ENCODE data around the gene RFXAP.

The RFXAP gene

DNA sequence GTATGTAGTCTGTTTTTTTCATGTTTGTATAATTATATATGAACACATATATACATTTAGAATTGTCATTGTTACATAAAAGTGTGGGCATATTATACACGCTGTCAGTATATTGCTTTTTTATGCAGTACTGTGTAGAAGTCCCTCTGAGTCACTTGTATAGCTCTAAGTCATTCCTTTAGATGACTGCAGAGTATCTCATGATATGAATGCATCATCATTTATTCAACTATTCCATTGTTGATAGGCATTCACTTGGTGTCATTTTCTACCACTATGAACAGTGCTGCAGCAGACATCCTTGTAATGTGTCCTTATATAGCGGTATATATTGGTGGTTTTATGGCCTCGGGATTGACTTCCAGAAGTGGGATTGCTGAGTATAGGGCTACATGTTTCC is 15.3 kb downstream of the RFXAP start:
- in situ Hi-C loops (cut with MboI; ENCODE audit: low sequenced_read_pairs): no loop called here

DNA sequence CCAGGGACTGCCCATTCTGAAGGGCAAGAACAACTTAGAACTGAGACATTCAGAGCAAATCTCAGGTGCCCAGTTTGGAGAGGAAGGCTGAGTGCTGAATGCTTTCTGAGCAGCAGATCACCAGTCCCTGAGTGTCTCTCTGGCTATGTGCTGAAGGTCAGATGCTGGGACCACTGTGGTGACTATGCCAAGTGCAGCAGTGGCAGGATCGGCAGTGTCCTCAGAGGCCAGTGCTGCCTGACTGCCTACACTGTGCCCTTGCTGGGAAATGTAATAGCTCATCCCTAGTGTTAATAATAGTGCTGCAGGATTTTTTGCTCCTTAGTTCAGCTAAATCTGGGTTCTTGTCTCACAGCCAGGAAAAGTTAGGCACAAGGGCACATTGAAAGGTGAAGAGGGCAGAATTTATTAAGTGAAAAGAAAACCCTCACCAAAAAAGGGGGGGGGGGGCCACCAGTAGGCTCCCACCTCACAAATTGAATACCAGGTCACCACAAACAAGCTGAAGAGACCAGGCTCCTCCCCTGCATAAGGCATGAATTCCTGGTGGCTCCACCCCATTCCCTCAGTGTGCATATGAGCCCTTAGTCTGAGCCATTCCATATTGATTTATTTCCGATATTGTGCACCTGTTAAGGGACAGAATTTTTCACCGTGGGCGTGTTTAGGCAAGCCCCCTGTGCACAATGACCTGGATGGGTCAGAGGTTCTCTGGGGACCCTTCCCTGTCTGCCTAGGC is 18.5 kb downstream of the RFXAP start:
- H3K4me1 ChIP-seq: peaks cover 6% of the 10 kb centered on the region; the same call in 1 of the 2 replicates
- DNase-seq (ENCODE audit: low spot score in 2 of 2): no peak
- H3K9me3 ChIP-seq: no peaks in the 10 kb centered on the region
- no peaks in the 10 kb centered on the region for H3K27me3 ChIP-seq (ENCODE audit: low read depth)
- H3K36me3 ChIP-seq (replicated peaks): peaks cover 5% of the 10 kb centered on the region; the same call in 1 of the 2 replicates
- in situ Hi-C loops (cut with MboI; ENCODE audit: low sequenced_read_pairs): no loop called here
- H3K4me3 ChIP-seq: no peak overlapping the region

More for the DNA sequence above, 15.3 kb downstream of the RFXAP start:
- no peak for DNase-seq (ENCODE audit: low spot score in 2 of 2)
- Histone ChIP-seq H3K4me3 (no peak overlapping the region), H3K27me3 (ENCODE audit: low read depth) (no peaks in the 10 kb centered on the region), H3K36me3 (replicated peaks) (peaks cover 14% of the 10 kb centered on the region; the same call in 1 of the 2 replicates), H3K9me3 (no peaks in the 10 kb centered on the region), H3K4me1 (no peaks in the 10 kb centered on the region)

DNA sequence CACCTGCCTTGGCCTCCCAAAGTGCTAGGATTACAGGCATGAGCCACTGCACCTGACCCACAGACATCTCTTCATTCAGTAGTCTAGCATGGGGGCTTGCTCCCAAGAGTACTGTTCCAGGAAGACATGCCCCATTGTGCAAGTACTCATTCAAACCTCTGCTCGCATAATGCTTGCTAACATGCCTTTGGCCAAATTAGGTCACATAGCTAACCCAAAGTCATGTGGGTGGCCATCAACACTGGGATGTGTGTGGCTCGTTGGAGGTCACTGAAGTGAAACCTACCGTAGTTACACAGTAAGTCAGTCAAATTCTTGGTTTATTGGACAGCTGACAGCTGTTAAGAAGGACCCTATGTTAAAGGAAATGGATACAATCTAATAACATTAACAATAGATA is 20.3 kb downstream of the RFXAP start:
- H3K27me3 ChIP-seq (ENCODE audit: low read depth): no peaks in the 10 kb centered on the region
- no peaks in the 10 kb centered on the region for H3K9me3 ChIP-seq
- H3K4me1 ChIP-seq: peaks cover 6% of the 10 kb centered on the region; the same call in 1 of the 2 replicates
- H3K4me3 ChIP-seq: no peak overlapping the region
- in situ Hi-C loops (cut with MboI; ENCODE audit: low sequenced_read_pairs): no loop called here
- H3K36me3 ChIP-seq (replicated peaks): no peaks in the 10 kb centered on the region
- DNase-seq (ENCODE audit: low spot score in 2 of 2): no peak

DNA sequence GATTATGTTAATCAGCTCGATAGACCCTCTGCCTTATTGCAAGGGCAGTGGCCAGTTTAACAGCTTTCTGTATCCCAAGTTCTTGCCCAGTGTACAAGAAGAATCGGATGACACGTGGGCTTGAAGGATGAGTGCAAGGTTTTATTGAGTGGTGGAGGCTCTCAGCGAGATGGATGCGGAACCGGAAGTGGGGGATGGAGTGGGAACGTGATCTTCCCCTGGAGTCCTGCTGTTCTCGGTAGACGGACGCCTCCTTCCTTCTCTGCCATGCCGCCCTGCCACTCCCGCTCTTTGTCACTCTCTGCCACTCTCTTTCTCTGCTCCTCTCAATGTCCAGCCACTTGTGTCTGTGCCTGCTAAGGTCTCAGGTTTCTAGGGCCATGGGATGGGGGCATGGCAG is 21.0 kb downstream of the RFXAP start:
- Histone ChIP-seq H3K4me3 (no peak overlapping the region), H3K27me3 (ENCODE audit: low read depth) (no peaks in the 10 kb centered on the region), H3K36me3 (replicated peaks) (no peaks in the 10 kb centered on the region), H3K4me1 (peaks cover 6% of the 10 kb centered on the region; the same call in 1 of the 2 replicates), H3K9me3 (no peaks in the 10 kb centered on the region)
- in situ Hi-C loops (cut with MboI; ENCODE audit: low sequenced_read_pairs): no loop called here
- DNase-seq (ENCODE audit: low spot score in 2 of 2): no peak

DNA sequence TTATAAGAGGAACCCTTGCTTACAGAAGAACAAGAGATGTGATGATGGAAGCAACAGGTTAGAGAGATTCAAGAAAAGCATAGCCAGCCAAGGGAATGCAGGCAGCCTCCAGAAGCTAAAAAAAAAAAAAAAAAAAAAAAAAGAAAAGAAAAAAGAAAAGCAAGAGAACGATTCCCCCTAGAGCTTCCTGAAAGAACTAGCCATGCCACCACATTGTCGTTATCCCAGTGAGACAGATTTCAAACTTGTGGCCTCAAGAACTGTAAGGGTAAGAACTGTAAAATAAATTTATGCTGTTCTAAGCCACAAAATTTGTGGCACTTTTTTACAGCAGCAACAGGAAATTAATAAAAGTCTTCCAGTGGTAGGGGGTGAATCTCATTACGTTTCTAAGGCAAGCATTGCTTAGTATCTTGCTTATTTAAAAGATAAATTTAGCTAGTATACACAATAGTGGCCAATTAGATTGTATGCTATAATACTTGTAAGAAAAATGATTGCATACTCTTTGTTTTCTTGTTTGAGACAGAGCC is 21.8 kb downstream of the RFXAP start:
- DNase-seq (ENCODE audit: low spot score in 2 of 2): no peak
- H3K9me3 ChIP-seq: no peaks in the 10 kb centered on the region
- in situ Hi-C loops (cut with MboI; ENCODE audit: low sequenced_read_pairs): no loop called here
- peaks cover 6% of the 10 kb centered on the region; the same call in 1 of the 2 replicates for H3K4me1 ChIP-seq
- no peaks in the 10 kb centered on the region for H3K27me3 ChIP-seq (ENCODE audit: low read depth)
- no peaks in the 10 kb centered on the region for H3K36me3 ChIP-seq (replicated peaks)
- no peak overlapping the region for H3K4me3 ChIP-seq

DNA sequence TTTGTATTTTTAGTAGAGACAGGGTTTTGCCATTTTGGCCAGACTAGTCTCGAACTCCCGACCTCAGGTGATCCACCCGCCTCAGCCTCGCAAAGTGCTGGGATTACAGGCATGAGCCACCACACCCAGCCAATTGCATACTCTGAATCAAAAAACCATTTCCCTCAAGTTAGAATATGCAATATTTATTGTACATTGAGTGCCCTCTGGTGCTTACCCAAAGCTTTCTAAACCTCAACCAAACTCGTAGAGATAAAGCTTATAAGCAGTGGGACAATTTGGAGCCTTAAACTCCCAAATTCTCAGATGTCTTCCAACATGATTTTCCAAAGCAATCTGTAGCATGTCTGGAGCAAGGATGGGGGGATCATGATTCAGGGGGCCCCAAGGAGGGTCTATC is 22.4 kb downstream of the RFXAP start:
- H3K36me3 ChIP-seq (replicated peaks): no peaks in the 10 kb centered on the region
- no peak overlapping the region for H3K4me3 ChIP-seq
- in situ Hi-C loops (cut with MboI; ENCODE audit: low sequenced_read_pairs): no loop called here
- H3K9me3 ChIP-seq: no peaks in the 10 kb centered on the region
- DNase-seq (ENCODE audit: low spot score in 2 of 2): no peak
- peaks cover 6% of the 10 kb centered on the region; the same call in 1 of the 2 replicates for H3K4me1 ChIP-seq
- no peaks in the 10 kb centered on the region for H3K27me3 ChIP-seq (ENCODE audit: low read depth)

DNA sequence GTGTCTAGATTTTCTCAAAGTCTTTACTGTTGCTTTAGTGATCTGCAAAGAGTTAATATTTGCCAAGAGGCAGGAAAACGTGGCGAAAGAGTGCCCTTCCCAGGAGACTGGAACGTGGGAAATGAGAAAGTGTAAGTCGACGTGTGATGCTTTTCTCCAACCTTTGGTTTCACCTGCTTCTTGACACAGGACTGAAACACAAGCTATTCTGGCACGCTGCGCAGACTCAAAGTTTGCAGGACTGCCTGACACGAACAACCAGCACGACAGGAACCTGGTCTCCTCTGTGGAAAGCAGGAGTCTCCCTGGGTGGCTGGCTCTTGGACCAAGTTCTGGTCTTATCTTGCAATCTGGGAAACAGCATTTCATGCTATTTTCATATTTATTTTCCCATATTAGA is 28.6 kb downstream of the RFXAP start:
- Histone ChIP-seq H3K27me3 (ENCODE audit: low read depth) (no peaks in the 10 kb centered on the region), H3K9me3 (no peaks in the 10 kb centered on the region), H3K4me3 (no peak overlapping the region), H3K4me1 (no peaks in the 10 kb centered on the region), H3K36me3 (replicated peaks) (no peaks in the 10 kb centered on the region)
- in situ Hi-C loops (cut with MboI; ENCODE audit: low sequenced_read_pairs): no loop called here
- DNase-seq (ENCODE audit: low spot score in 2 of 2): no peak

DNA sequence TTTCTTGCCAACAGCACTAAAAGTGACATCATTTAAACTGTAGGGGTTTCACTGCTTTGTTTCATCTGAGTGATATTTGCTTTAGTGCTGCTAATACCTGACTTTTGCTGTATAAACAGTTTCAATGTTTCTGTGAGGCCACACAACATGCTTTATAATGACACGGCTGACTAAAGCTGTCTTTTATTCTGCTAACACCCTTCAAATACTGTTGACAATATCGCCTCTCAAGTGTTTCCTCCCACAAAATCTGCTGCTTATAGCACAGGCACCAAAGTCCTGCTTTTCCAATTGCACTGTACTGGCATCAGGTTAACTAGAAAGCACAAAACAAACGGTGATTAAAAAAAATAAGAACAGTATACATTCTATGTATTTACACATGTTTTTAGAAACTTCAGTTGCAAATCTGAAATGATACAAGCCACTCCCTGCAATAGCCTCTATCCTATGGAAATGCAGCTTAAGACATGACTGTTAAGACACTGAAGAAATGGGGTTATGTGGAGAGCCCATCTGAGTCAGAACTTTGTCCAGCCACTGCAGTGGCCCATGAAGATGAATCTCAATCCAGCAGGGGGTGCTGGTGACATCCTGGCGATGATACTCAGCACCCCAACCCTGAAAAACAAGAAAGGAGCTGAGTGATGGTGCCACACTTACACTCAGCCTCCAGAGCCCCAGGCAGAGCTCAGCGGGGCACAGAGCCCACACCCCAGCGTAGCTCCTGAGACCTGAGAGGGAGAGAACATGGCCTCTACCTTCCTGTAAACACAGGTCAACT is 29.4 kb downstream of the RFXAP start:
- no peak overlapping the region for H3K4me3 ChIP-seq
- in situ Hi-C loops (cut with MboI; ENCODE audit: low sequenced_read_pairs): no loop called here
- no peaks in the 10 kb centered on the region for H3K4me1 ChIP-seq
- no peaks in the 10 kb centered on the region for H3K36me3 ChIP-seq (replicated peaks)
- H3K27me3 ChIP-seq (ENCODE audit: low read depth): no peaks in the 10 kb centered on the region
- H3K9me3 ChIP-seq: no peaks in the 10 kb centered on the region
- DNase-seq (ENCODE audit: low spot score in 2 of 2): no peak

DNA sequence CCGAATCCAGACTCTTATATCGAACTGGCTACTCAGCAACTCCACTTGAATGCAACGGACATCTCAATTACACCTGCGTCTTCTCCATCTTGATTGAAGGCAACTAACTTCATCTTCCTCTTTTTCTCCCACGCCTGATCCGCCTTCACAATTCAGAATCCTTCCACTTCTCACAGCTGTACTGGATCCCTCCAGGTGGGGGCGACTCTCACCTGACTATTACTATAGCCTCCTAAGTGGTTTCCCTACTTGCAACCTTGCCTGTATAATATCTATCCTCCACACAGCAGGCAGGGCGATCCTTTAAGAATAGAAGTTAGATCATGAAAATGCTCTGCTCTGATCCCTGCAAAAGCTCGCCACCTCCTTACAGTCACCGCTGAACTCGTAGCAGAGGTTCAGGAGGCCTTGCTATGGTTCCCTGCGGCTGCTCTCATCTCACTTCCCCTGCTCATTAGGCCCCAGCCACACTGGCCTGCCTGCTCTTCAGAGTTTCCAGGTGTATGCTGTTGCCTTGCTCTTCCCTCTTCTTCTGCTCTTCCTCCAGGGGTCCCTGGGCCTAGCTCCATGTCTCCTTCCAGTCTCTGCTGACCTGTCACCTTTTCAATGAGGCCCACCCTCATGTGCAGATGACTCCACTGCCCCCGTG is 31.9 kb downstream of the RFXAP start:
- Histone ChIP-seq H3K4me3 (no peak overlapping the region), H3K4me1 (no peaks in the 10 kb centered on the region), H3K36me3 (replicated peaks) (no peaks in the 10 kb centered on the region), H3K27me3 (ENCODE audit: low read depth) (no peaks in the 10 kb centered on the region), H3K9me3 (no peaks in the 10 kb centered on the region)
- peak in 1 of 2 experiments; percentile 59 for DNase-seq (ENCODE audit: low spot score in 2 of 2)
- in situ Hi-C loops (cut with MboI; ENCODE audit: low sequenced_read_pairs): loop anchor here (10.0 kb wide), 1 partner anchor 134 kb away; no protein-coding TSS in a partner anchor

DNA sequence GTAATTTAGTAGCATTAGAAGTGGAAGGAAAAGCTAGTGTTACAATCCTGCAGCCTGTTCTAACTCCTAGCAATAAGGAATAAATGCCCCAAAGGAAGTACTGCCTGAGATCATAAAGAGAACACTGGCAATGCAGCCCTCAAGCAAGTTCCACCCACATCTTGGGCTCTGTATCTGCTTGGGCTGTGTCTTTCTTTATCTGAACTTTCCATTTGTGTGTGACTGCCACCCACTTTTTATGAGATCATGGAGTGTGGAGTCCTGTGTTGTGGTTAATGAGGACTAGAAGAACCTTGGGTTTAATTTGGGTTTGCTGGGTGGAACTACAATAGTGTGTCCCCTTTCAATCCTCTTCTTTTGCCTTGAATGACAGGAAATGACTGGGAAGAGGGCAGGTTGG is 38.2 kb downstream of the RFXAP start:
- Histone ChIP-seq H3K27me3 (ENCODE audit: low read depth) (no peaks in the 10 kb centered on the region), H3K4me1 (no peaks in the 10 kb centered on the region), H3K4me3 (no peak overlapping the region), H3K9me3 (no peaks in the 10 kb centered on the region), H3K36me3 (replicated peaks) (no peaks in the 10 kb centered on the region)
- in situ Hi-C loops (cut with MboI; ENCODE audit: low sequenced_read_pairs): loop anchor here (10.0 kb wide), 1 partner anchor 128 kb away; no protein-coding TSS in a partner anchor
- DNase-seq (ENCODE audit: low spot score in 2 of 2): no peak

DNA sequence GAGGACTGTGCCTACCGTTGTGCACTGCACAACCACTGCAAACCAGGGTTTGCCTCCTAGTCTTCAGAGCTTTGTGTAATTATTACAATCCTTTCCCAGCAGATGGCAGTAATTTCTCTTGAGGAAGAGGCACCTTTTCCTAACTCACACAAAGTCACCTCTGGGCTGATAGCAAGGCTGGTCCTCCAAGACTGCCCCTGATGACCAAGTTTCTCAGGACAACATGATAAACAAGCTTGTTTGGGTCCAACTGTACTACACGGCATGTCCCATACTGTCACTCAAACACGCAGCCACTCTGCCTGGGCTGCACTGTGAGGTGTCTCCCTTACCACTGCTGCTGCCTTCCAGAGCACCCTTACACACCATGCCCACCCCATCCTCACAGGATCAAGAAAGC is 39.3 kb downstream of the RFXAP start:
- H3K4me3 ChIP-seq: no peak overlapping the region
- no peaks in the 10 kb centered on the region for H3K9me3 ChIP-seq
- H3K36me3 ChIP-seq (replicated peaks): no peaks in the 10 kb centered on the region
- in situ Hi-C loops (cut with MboI; ENCODE audit: low sequenced_read_pairs): loop anchor here (10.0 kb wide), 1 partner anchor 127 kb away; no protein-coding TSS in a partner anchor
- H3K27me3 ChIP-seq (ENCODE audit: low read depth): no peaks in the 10 kb centered on the region
- DNase-seq (ENCODE audit: low spot score in 2 of 2): peak; percentile 17 to 70
- H3K4me1 ChIP-seq: no peaks in the 10 kb centered on the region

DNA sequence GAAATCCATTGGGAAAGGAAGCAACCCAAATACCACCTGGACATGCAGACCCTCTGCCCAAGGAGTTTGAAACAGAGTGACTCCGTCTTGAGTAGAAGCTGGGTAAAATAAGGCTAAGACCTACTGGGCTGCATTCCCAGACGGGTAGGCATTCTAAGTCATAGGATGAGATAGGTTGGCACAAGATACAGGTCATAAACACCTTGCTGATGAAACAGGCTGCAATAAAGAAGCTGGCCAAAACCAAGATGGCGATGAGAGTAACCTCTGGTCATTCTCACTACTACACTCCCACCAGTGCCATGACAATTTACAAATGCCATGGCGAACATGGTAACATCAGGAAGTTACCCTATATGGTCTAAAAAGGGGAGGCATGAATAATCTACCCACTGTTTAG is 40.2 kb downstream of the RFXAP start:
- Histone ChIP-seq H3K27me3 (ENCODE audit: low read depth) (no peaks in the 10 kb centered on the region), H3K36me3 (replicated peaks) (0 out of 2 replicates have a peak, but pooled peaks cover 3% of the 10 kb centered on the region), H3K4me3 (no peak overlapping the region), H3K9me3 (no peaks in the 10 kb centered on the region), H3K4me1 (no peaks in the 10 kb centered on the region)
- in situ Hi-C loops (cut with MboI; ENCODE audit: low sequenced_read_pairs): loop anchor here (10.0 kb wide), 1 partner anchor 126 kb away; no protein-coding TSS in a partner anchor
- DNase-seq (ENCODE audit: low spot score in 2 of 2): no peak

DNA sequence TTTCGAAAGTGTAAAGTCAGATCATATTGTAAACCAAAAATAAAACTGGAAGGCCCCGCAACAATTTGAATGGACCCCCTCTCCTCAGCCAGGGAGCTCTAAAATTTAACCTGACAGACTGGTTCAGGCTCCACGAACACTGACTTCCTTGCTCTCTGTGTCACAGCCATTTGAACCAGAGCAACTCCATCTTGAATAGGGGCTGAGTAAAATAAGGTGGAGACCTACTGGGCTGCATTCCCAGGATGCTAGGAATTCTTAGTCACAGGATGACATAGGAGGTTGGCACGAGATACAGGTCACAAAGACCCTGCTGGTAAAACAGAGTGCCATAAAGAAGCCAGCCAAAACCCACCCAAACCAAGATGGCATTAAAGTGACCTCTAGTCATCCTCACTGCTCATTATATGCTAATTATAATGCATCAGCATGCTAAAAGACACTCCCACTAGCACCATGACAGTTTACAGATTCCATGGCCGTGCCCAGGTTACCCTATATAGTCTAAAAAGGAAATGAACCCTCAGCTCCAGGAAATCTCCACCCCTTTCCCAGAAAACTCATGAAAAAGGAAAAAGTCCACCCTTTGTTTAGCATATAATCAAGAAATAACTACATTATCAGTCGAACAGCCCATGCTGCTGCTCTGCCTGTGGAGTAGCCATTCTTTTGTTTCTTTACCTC is 43.1 kb downstream of the RFXAP start:
- Histone ChIP-seq H3K4me3 (no peak overlapping the region), H3K4me1 (no peaks in the 10 kb centered on the region), H3K9me3 (no peaks in the 10 kb centered on the region), H3K27me3 (ENCODE audit: low read depth) (no peaks in the 10 kb centered on the region), H3K36me3 (replicated peaks) (peaks cover 7% of the 10 kb centered on the region)
- in situ Hi-C loops (cut with MboI; ENCODE audit: low sequenced_read_pairs): no loop called here
- no peak for DNase-seq (ENCODE audit: low spot score in 2 of 2)

Measured in HAP-1 (cell line).